ENCODE measurements around the gene ACSF3.

The ACSF3 gene

GRCh38 chr16:89140981-89141883 lies 47.6 kb downstream of the ACSF3 start:
- Histone ChIP-seq H3K36me3 (ENCODE audit: control insufficient read depth, insufficient read depth, low read length) (peaks cover 26% of the 10 kb centered on the region), H3K4me3 (replicated peaks; ENCODE audit: low read depth, low read length) (no peak overlapping the region), H3K27me3 (replicated peaks; ENCODE audit: control insufficient read depth, insufficient read depth, low read length) (no peaks in the 10 kb centered on the region)
- no peak for DNase-seq (ENCODE audit: extremely low read depth, insufficient read length)
- TF ChIP-seq CTCF (IDR thresholded peaks at IDR 0.05; ENCODE audit: insufficient read depth, low read length, poor library complexity, severe bottlenecking) = no peak

DNA sequence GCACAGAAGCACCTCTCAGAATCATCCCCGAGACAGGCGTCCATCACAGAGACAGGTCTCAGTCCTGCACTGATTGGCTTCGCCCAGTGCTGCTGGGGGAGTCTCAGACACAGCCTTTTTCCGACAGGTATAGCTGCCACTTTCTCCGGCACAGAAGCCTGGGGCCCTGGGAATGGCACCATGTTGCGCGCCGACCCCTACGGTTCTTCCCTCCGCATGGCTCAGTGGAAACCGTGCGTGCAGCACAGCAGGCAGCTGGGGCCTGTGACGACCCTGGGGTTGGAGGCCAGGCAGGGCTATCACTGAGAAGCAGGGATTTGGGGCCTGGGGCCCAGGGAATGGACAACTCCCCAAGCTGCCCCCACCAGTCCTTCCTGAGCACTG lies 48.2 kb downstream of the ACSF3 start:
- no peak overlapping the region for H3K4me3 ChIP-seq (replicated peaks; ENCODE audit: low read depth, low read length)
- peaks cover 25% of the 10 kb centered on the region for H3K36me3 ChIP-seq (ENCODE audit: control insufficient read depth, insufficient read depth, low read length)
- no peak for TF ChIP-seq CTCF (IDR thresholded peaks at IDR 0.05; ENCODE audit: insufficient read depth, low read length, poor library complexity, severe bottlenecking)
- no peak for DNase-seq (ENCODE audit: extremely low read depth, insufficient read length)
- no peaks in the 10 kb centered on the region for H3K27me3 ChIP-seq (replicated peaks; ENCODE audit: control insufficient read depth, insufficient read depth, low read length)

DNA sequence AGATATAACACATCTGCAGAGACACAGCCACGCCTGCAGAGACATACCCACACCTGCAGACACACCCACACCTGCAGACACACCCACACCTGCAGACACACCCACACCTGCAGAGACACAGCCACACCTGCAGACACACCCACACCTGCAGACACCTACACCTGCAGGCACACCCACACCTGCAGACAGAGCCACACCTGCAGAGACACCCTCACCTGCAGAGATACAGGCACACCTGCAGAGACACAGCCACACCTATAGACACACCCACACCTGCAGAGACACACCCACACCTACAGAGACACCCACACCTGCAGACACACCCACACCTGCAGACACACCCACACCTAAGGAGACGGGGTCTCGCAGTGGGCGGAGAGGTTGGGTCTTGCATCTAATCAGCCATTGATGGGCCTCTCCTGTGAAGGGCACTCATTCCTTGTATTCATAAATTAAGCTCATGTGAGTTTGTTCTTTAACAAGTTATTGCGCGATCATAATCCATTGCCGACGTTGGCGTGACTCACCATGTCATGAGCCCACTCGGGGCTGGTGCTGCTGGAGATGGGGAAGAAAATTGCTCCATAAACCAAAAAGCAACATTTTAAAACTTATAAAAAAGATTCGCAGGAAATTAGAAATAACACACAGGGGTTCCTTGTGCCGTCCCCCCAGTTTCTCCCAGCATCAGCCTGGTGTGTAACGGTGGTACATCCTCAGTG lies 49.0 kb downstream of the ACSF3 start:
- H3K4me3 ChIP-seq (replicated peaks; ENCODE audit: low read depth, low read length) = no peak overlapping the region
- peaks cover 24% of the 10 kb centered on the region for H3K36me3 ChIP-seq (ENCODE audit: control insufficient read depth, insufficient read depth, low read length)

GRCh38 chr16:89143201-89143741 lies 49.6 kb downstream of the ACSF3 start:
- Histone ChIP-seq H3K36me3 (ENCODE audit: control insufficient read depth, insufficient read depth, low read length) (peaks cover 25% of the 10 kb centered on the region), H3K4me3 (replicated peaks; ENCODE audit: low read depth, low read length) (no peak overlapping the region), H3K27me3 (replicated peaks; ENCODE audit: control insufficient read depth, insufficient read depth, low read length) (no peaks in the 10 kb centered on the region)
- peak; percentile 12 for DNase-seq (ENCODE audit: extremely low read depth, insufficient read length)
- TF ChIP-seq CTCF (IDR thresholded peaks at IDR 0.05; ENCODE audit: insufficient read depth, low read length, poor library complexity, severe bottlenecking) = no peak

More for the DNA sequence above, 49.0 kb downstream of the ACSF3 start:
- DNase-seq (ENCODE audit: extremely low read depth, insufficient read length) = no peak
- no peak for TF ChIP-seq CTCF (IDR thresholded peaks at IDR 0.05; ENCODE audit: insufficient read depth, low read length, poor library complexity, severe bottlenecking)
- H3K27me3 ChIP-seq (replicated peaks; ENCODE audit: control insufficient read depth, insufficient read depth, low read length) = no peaks in the 10 kb centered on the region

DNA sequence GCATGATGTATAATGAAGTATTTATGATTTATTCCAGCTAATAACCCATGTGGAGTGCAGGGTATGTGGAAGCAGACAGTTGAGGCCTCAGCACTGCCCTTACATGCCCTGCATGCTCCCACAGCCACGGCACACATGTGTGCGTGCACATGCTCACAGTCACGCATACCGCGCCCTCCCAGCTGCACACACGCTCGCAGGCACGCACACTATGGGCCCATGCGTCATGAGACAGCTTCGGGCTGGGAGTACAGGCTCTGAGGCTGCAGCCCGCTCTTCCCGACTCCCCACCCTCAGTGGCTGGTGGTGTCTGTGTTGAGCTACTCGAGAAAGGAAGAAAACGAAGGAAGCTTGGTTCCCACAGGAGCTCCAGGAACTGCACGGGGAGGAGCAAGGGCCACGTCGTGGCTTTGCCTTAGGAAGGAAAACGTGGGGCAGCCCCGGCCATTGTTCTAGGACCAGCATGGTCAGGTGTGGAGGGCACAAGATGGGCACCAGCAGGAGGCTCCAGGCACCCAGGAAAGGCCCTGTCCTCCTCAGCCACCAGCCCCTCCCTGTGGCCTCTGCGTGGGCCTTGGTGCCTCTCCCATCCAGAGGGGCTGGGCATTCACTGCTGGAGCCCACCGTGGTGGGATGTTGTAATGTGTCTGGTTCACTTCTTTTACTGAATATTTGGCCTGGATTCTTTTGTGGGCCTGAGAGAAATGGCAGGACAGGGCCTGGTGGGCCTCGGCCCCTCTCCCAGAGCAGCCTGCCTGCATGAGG lies 50.4 kb downstream of the ACSF3 start:
- Histone ChIP-seq H3K4me3 (replicated peaks; ENCODE audit: low read depth, low read length) (no peak overlapping the region), H3K27me3 (replicated peaks; ENCODE audit: control insufficient read depth, insufficient read depth, low read length) (no peaks in the 10 kb centered on the region), H3K36me3 (ENCODE audit: control insufficient read depth, insufficient read depth, low read length) (peaks cover 30% of the 10 kb centered on the region)
- peak; percentile 9 for DNase-seq (ENCODE audit: extremely low read depth, insufficient read length)
- no peak for TF ChIP-seq CTCF (IDR thresholded peaks at IDR 0.05; ENCODE audit: insufficient read depth, low read length, poor library complexity, severe bottlenecking)
